Fibroblast of lung (primary cell): ENCODE measurements around the gene FAM83D. TPM values are rescaled to one million over a fixed set of nuclear protein-coding genes. Genes with fewer than 3 reads are reported as not detected.

Experiments used
- DNase-seq, 2 donors: peaks; one replicate each; pipeline versions ENCODE4 v3.0.0 to v3.0.0-alpha.2; 2010; ENCODE audit warnings: low read depth in 2 of 2
- H2AFZ ChIP-seq: 2 replicates; pipeline ENCODE4 v1.5.1; 2012; ENCODE audit warnings: low read length, control low read depth, inconsistent platforms
- H3K27ac ChIP-seq: 2 replicates; pipeline ENCODE4 v1.5.1; 2011; ENCODE audit warnings: low read length, control low read depth; ENCODE audit not compliant: insufficient read depth
- H3K27me3 ChIP-seq: 2 replicates; pipeline ENCODE4 v1.5.1; 2011; ENCODE audit warnings: mild to moderate bottlenecking, low read length; ENCODE audit not compliant: control insufficient read depth, insufficient read depth
- H3K36me3 ChIP-seq: 2 replicates; pipeline ENCODE4 v1.5.1; 2011; ENCODE audit warnings: low read length; ENCODE audit not compliant: control insufficient read depth, insufficient read depth
- H3K4me1 ChIP-seq: 2 replicates; pipeline ENCODE4 v1.5.1; 2011; ENCODE audit warnings: low read length; ENCODE audit not compliant: control insufficient read depth, insufficient read depth; ENCODE audit errors: extremely low read depth
- H3K4me2 ChIP-seq: 2 replicates; pipeline ENCODE4 v1.5.1; 2011; ENCODE audit warnings: low read length, control low read depth; ENCODE audit not compliant: insufficient read depth; ENCODE audit errors: extremely low read depth
- H3K4me3 ChIP-seq, 4 experiments: fragments of 200-600 bp in 1 of 4; sonication (generic) in 1 of 4; replicated peaks in 1 of 4; 2 replicates each; pipeline ENCODE4 v1.5.1; 2011 to 2016; ENCODE audit warnings: low read length in 4 of 4, low read depth in 3 of 4, mild to moderate bottlenecking in 3 of 4, control low read depth in 2 of 4, inconsistent platforms in 1 of 4, mixed read lengths in 1 of 4; ENCODE audit not compliant: insufficient read depth in 1 of 4; ENCODE audit errors: control extremely low read depth in 1 of 4
- H3K79me2 ChIP-seq: 2 replicates; pipeline ENCODE4 v1.5.1; 2012; ENCODE audit warnings: mild to moderate bottlenecking, low read length, inconsistent platforms; ENCODE audit not compliant: control insufficient read depth, insufficient read depth
- H3K9ac ChIP-seq: 2 replicates; pipeline ENCODE4 v1.5.1; 2011; ENCODE audit warnings: mild to moderate bottlenecking, low read length, control low read depth; ENCODE audit not compliant: insufficient read depth
- H3K9me3 ChIP-seq: 2 replicates; pipeline ENCODE4 v1.5.1; 2012; ENCODE audit warnings: low read depth, low read length; ENCODE audit not compliant: control insufficient read depth, insufficient read depth
- H4K20me1 ChIP-seq: 2 replicates; pipeline ENCODE4 v1.5.1; 2011; ENCODE audit warnings: low read length; ENCODE audit not compliant: control insufficient read depth, insufficient read depth; ENCODE audit errors: extremely low read depth
- EZH2 ChIP-seq: IDR thresholded peaks from 2 replicates; pipeline ENCODE4 v1.5.1; 2012; ENCODE audit warnings: low read length, control low read depth, mild to moderate bottlenecking; ENCODE audit errors: missing control alignments
- polyA minus RNA-seq: library from RNA; depleted of rRNA, polyadenylated mRNA; stranded (reverse); fragments of >200 nt; gene quantifications from 2 replicates; pipeline ENCODE4 v1.2.3, GENCODE V29; 2011; ENCODE audit warnings: low replicate concordance
- polyA plus RNA-seq, 2 donors: library from polyadenylated mRNA; depleted of rRNA in 1 of 2; stranded (reverse) in 1 of 2; unstranded in 1 of 2; fragments of >200 nt; gene quantifications; 2 replicates each; pipeline ENCODE4 v1.2.1, GENCODE V29; 2011 to 2012; ENCODE audit warnings: missing spikeins in 1 of 2
- total RNA-seq: library from RNA; depleted of rRNA; stranded (reverse); fragments of >200 nt; gene quantifications from 2 replicates; pipeline ENCODE4 v1.2.1, GENCODE V29; 2014
- TF ChIP-seq, protein P1 (sequence below), 2 donors: IDR thresholded peaks in 1 of 2; conservative IDR thresholded peaks in 1 of 2; 1 replicate in 1 of 2; 2 replicates in 1 of 2; pipeline ENCODE4 v1.5.1; 2011 to 2012; ENCODE audit warnings: low read length in 2 of 2, control low read depth in 1 of 2, inconsistent platforms in 1 of 2, low read depth in 1 of 2, mild to moderate bottlenecking in 1 of 2

The FAM83D gene, protein sequence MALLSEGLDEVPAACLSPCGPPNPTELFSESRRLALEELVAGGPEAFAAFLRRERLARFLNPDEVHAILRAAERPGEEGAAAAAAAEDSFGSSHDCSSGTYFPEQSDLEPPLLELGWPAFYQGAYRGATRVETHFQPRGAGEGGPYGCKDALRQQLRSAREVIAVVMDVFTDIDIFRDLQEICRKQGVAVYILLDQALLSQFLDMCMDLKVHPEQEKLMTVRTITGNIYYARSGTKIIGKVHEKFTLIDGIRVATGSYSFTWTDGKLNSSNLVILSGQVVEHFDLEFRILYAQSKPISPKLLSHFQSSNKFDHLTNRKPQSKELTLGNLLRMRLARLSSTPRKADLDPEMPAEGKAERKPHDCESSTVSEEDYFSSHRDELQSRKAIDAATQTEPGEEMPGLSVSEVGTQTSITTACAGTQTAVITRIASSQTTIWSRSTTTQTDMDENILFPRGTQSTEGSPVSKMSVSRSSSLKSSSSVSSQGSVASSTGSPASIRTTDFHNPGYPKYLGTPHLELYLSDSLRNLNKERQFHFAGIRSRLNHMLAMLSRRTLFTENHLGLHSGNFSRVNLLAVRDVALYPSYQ
- total RNA-seq (15.2 and 21.3 TPM in 2 replicates), polyA plus RNA-seq (34.5 and 45.5 TPM in 2 replicates), polyA minus RNA-seq (21.0 and 22.0 TPM in 2 replicates)
- polyA plus RNA-seq (2012) = 17.5 and 25.6 TPM in 2 replicates

DNA sequence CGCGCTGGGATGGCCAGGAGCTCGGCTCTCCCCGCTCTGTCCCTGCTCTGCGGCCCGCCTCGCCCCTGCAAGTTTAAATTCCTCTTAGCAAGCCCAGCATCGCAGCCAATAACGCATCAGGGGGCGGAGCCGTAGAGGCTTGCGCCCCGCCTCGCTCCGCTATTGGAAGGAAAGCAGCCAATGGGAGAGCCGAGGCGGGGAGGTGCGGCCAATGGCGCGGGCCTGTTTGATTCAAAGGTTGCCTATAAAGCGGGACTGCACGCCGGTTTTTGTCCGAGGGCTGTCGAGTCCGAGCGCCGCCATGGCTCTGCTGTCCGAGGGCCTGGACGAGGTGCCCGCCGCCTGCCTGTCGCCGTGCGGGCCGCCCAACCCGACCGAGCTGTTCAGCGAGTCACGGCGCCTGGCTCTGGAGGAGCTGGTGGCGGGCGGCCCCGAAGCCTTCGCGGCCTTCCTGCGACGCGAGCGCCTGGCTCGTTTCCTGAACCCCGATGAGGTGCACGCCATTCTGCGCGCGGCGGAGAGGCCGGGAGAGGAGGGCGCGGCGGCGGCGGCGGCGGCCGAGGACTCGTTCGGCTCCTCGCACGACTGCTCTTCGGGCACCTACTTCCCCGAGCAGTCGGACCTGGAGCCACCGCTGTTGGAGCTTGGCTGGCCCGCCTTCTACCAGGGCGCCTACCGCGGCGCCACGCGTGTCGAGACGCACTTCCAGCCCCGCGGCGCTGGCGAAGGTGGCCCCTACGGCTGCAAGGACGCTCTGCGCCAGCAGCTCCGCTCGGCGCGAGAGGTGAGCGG lies at the start of gene FAM83D:
TSS of gene FAM83D (plus strand) at position 276 of the 792 bp plus-strand sequence. CDS start at position 302, 26 bp downstream.
- peak within 1 kb of the TSS; percentile 73 for H3K9ac ChIP-seq
- peaks cover 49% of the 10 kb centered on the region for H3K79me2 ChIP-seq

DNA sequence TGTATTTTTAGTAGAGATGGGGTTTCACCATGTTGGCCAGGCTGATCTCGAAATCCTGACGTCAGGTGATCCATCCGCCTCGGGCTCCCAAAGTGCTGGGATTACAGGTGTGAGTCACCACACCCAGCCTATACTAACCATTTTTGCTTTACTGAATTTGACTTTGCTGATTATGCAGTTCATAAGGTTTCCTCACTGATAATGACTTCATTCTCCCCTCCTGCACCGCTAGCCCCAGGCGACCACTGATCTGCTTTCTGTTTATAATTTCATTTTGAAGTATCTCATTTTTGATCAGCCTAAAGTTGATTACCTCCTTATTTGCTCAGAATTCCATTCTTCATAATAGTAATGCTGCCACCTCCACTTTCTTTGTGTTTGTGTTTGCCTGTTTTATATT lies 48.7 kb upstream of the FAM83D start:
- no peaks in the 10 kb centered on the region for H4K20me1 ChIP-seq
- DNase-seq = no peak
- no peaks in the 10 kb centered on the region for H3K27me3 ChIP-seq
- TF ChIP-seq EZH2 = no peak
- TF ChIP-seq, protein P1, sequence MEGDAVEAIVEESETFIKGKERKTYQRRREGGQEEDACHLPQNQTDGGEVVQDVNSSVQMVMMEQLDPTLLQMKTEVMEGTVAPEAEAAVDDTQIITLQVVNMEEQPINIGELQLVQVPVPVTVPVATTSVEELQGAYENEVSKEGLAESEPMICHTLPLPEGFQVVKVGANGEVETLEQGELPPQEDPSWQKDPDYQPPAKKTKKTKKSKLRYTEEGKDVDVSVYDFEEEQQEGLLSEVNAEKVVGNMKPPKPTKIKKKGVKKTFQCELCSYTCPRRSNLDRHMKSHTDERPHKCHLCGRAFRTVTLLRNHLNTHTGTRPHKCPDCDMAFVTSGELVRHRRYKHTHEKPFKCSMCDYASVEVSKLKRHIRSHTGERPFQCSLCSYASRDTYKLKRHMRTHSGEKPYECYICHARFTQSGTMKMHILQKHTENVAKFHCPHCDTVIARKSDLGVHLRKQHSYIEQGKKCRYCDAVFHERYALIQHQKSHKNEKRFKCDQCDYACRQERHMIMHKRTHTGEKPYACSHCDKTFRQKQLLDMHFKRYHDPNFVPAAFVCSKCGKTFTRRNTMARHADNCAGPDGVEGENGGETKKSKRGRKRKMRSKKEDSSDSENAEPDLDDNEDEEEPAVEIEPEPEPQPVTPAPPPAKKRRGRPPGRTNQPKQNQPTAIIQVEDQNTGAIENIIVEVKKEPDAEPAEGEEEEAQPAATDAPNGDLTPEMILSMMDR (conservative IDR thresholded peaks at IDR 0.05 in 1 of 2, IDR thresholded peaks at IDR 0.05 in 1 of 2; ENCODE audit: low read depth in 1 of 2, low read length in 2 of 2) = no peak
- H2AFZ ChIP-seq = no peak overlapping the region
- no peak overlapping the region for H3K4me2 ChIP-seq
- no peaks in the 10 kb centered on the region for H3K4me1 ChIP-seq
- no peaks in the 10 kb centered on the region for H3K79me2 ChIP-seq
- H3K36me3 ChIP-seq = no peaks in the 10 kb centered on the region
- H3K9me3 ChIP-seq = no peaks in the 10 kb centered on the region
- no peak overlapping the region for H3K27ac ChIP-seq
- no peak overlapping the region for H3K4me3 ChIP-seq
- no peak overlapping the region for H3K9ac ChIP-seq

More for the DNA sequence above, at the start of gene FAM83D:
- Histone ChIP-seq H3K27me3 (peaks cover 4% of the 10 kb centered on the region), H3K27ac (peak within 1 kb of the TSS; percentile 71), H3K4me3 (peak within 1 kb of the TSS; percentile 55 to 87 (median 84)), H3K9me3 (no peaks in the 10 kb centered on the region), H3K4me1 (peaks cover 9% of the 10 kb centered on the region), H2AFZ (peak within 1 kb of the TSS; percentile 60), H3K36me3 (no peaks in the 10 kb centered on the region), H4K20me1 (no peaks in the 10 kb centered on the region), H3K4me2 (peak within 1 kb of the TSS; percentile 80)
- peak; percentile 97 to 99 for DNase-seq
- TF ChIP-seq, protein P1 (conservative IDR thresholded peaks at IDR 0.05 in 1 of 2, IDR thresholded peaks at IDR 0.05 in 1 of 2; ENCODE audit: low read depth in 1 of 2, low read length in 2 of 2) = no peak
- no peak for TF ChIP-seq EZH2

DNA sequence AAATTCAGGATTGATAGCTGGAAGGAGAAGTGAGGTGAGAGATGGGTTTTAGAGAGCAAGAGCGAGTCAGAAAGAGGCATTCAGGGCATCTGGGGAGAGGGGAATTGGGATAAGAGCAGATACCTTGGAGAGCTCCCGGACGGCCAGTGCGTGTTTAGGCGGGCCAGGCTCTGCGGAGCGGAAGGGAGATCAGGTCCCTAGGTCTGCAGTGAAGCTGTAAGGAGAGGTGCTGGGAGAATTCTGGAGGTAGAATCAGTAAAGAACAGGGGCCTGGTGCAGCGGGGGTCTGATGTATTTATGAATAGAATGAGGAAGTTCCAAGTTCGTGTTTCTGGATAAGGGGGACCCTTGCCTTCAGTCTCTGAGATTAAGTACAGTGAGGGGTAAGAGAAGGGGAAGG lies 47.4 kb upstream of the FAM83D start:
- TF ChIP-seq, protein P1 (conservative IDR thresholded peaks at IDR 0.05 in 1 of 2, IDR thresholded peaks at IDR 0.05 in 1 of 2; ENCODE audit: low read depth in 1 of 2, low read length in 2 of 2) = no peak
- TF ChIP-seq EZH2 = no peak
- Histone ChIP-seq H3K27me3 (peaks cover 2% of the 10 kb centered on the region), H3K36me3 (no peaks in the 10 kb centered on the region), H3K27ac (no peak overlapping the region), H4K20me1 (no peaks in the 10 kb centered on the region), H3K4me2 (no peak overlapping the region), H2AFZ (no peak overlapping the region), H3K4me1 (no peaks in the 10 kb centered on the region), H3K4me3 (no peak overlapping the region), H3K9me3 (no peaks in the 10 kb centered on the region), H3K79me2 (no peaks in the 10 kb centered on the region), H3K9ac (no peak overlapping the region)
- peak; percentile 27 to 33 for DNase-seq
